Measurements from ENCODE around the gene ASPSCR1. TPM values are rescaled to one million over a fixed set of nuclear protein-coding genes. Genes with fewer than 3 reads are reported as not detected.
A peak's percentile ranks its signal among the peaks of the same experiment; 100 is the strongest.

ASPSCR1 gene
- total RNA-seq, 3 donors from 2014 or later, result 15.4 to 31.8 (median 17.9) TPM

DNA sequence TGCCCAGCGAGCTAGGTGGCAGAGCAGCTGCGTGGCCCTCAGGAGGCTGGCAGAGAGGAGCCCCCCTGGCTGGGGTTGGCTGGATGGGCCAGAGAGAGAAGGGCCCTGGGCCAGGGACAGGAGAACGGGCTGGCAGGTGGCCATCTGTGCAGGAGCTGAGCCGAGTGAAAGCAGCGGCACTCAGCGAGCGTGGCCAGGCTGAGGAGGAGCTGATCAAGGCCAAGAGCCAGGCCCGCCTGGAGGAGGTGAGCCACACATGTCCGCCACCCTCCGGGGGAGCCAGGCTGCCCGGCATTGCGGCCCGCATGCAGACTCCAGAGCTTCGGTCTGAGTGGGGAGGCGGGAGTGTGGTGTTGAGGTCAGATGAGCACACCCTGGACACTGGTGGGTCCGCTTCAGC is 52.0 kb downstream of the ASPSCR1 start:
- intact Hi-C loops (cut with DNase I; ENCODE audit: low total_unique reads), result no loop called here

GRCh38 chr17:82029990-82030469 is 52.6 kb downstream of the ASPSCR1 start:
- H3K36me3 ChIP-seq, result no peaks in the 10 kb centered on the region
- H3K27ac ChIP-seq, result no peak overlapping the region
- H3K4me1 ChIP-seq, result peaks cover 4 to 5% of the 10 kb centered on the region in 2 donors
- no peak for DNase-seq (ENCODE audit: low spot score in 2 of 2)
- no peak for TF ChIP-seq POLR2A (IDR thresholded peaks at IDR 0.05)
- no peak for TF ChIP-seq POLR2AphosphoS5 (IDR thresholded peaks at IDR 0.05)
- TF ChIP-seq, protein P1, sequence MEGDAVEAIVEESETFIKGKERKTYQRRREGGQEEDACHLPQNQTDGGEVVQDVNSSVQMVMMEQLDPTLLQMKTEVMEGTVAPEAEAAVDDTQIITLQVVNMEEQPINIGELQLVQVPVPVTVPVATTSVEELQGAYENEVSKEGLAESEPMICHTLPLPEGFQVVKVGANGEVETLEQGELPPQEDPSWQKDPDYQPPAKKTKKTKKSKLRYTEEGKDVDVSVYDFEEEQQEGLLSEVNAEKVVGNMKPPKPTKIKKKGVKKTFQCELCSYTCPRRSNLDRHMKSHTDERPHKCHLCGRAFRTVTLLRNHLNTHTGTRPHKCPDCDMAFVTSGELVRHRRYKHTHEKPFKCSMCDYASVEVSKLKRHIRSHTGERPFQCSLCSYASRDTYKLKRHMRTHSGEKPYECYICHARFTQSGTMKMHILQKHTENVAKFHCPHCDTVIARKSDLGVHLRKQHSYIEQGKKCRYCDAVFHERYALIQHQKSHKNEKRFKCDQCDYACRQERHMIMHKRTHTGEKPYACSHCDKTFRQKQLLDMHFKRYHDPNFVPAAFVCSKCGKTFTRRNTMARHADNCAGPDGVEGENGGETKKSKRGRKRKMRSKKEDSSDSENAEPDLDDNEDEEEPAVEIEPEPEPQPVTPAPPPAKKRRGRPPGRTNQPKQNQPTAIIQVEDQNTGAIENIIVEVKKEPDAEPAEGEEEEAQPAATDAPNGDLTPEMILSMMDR (IDR thresholded peaks at IDR 0.05), result no peak
- intact Hi-C loops (cut with DNase I; ENCODE audit: low total_unique reads), result loop anchor here (5.0 to 10.0 kb wide), 2 partner anchors 55 to 122 kb away; no protein-coding TSS in a partner anchor
- no peaks in the 10 kb centered on the region for H3K27me3 ChIP-seq
- no peaks in the 10 kb centered on the region for H3K9me3 ChIP-seq
- peak overlapping the region; percentile 30 to 90 (median 59) for H3K4me3 ChIP-seq

More for the DNA sequence above, 52.0 kb downstream of the ASPSCR1 start:
- peaks cover 5% of the 10 kb centered on the region in 2 donors for H3K4me1 ChIP-seq
- no peaks in the 10 kb centered on the region for H3K36me3 ChIP-seq
- no peaks in the 10 kb centered on the region for H3K9me3 ChIP-seq
- H3K4me3 ChIP-seq, result no peak overlapping the region
- DNase-seq (ENCODE audit: low spot score in 2 of 2), result no peak
- H3K27me3 ChIP-seq, result no peaks in the 10 kb centered on the region
- H3K27ac ChIP-seq, result no peak overlapping the region
- TF ChIP-seq POLR2AphosphoS5 (IDR thresholded peaks at IDR 0.05), result no peak
- TF ChIP-seq POLR2A (IDR thresholded peaks at IDR 0.05), result no peak
- TF ChIP-seq, protein P1 (IDR thresholded peaks at IDR 0.05), result no peak

DNA sequence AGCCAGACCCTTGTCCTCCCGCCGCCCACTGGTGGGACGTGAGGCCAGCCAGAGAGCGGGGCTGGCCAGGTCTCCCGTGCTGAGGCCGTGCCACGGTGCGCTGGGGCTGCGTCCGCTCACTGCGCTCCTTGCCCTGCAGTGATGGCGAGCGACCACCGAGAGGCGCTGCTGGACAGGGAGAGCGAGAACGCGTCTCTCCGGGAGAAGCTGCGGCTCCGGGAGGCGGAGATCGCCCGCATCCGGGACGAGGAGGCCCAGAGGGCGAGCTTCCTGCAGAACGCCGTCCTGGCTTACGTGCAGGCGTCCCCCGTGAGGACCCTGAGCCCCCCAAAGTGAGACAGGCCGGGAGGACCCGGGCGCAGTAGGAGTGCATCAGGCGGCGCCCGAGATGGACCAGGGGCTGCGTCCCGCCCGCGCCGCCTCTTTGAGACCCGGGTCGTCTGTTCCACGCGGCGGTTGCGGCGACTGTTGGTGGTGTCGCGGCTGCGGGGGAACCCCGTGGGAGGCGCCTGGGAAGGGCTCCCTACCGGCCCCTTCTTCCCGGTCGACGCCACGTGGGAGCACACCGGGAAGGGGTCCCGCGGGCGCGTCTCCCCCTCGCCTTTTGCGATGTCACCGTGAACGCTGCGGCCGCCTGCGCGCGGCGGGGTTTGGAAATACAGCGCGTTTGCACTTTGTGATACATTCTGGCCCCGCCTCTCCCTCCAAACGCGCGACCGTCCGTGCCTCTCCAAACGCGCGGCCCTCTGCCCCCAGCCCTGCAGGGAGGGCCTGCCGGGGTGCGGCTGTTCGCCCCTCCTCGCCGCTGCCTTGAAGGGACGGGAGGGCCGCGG is 53.3 kb downstream of the ASPSCR1 start:
- H3K4me3 ChIP-seq, result peak overlapping the region; percentile 30 to 90 (median 59)
- H3K9me3 ChIP-seq, result no peaks in the 10 kb centered on the region
- no peaks in the 10 kb centered on the region for H3K36me3 ChIP-seq
- DNase-seq (ENCODE audit: low spot score in 2 of 2), result peak; percentile 78 to 89
- no peaks in the 10 kb centered on the region for H3K27me3 ChIP-seq
- H3K4me1 ChIP-seq, result peaks cover 4 to 5% of the 10 kb centered on the region in 2 donors
- intact Hi-C loops (cut with DNase I; ENCODE audit: low total_unique reads), result loop anchor here (5.0 to 10.0 kb wide), 2 partner anchors 54 to 122 kb away; no protein-coding TSS in a partner anchor
- peak overlapping the region; percentile 61 to 83 for H3K27ac ChIP-seq
- TF ChIP-seq POLR2AphosphoS5 (IDR thresholded peaks at IDR 0.05) (peak in 2 of 3 donors; percentile 52 to 56), POLR2A (IDR thresholded peaks at IDR 0.05) (no peak)
- TF ChIP-seq, protein P1 (IDR thresholded peaks at IDR 0.05), result peak; percentile 83 to 97 (median 97)

DNA sequence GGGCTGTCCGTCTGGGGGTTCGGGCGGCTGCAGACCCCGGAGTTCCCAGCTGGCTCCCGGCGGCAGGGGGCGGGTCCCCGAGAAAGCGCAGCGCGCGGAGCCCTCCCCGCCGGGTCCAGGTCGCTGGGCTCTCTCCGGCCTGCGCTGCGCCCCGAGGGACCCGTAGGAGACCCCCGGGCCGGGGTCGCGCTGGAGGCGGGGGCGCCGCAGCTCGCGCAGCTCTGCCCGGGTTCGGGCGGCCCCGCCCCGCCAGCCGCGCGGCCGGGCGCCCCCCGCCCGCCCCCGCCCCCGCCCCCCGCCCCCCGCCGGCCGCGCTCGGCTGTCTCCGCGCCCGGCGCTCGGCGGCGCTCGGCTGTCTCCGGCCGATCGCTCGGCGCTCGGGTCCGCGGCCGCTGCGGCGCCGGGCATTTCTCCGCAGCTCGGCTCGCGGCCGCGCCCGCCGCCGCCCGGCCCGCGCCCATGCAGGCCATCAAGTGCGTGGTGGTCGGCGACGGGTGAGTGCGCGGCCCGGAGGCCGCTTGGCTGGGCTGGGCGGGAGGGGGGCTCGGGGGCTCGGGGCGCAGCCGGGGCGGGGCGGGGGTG is 54.0 kb downstream of the ASPSCR1 start, which contains the start of gene RAC3:
RAC3 (plus strand) TSS at position 376 of the 582 bp plus-strand sequence; CDS start at position 460, 84 bp downstream.
- H3K4me1 ChIP-seq, result peaks cover 5 to 7% of the 10 kb centered on the region in 2 donors
- TF ChIP-seq POLR2A (IDR thresholded peaks at IDR 0.05), result no peak
- no peak for TF ChIP-seq POLR2AphosphoS5 (IDR thresholded peaks at IDR 0.05)
- TF ChIP-seq, protein P1 (IDR thresholded peaks at IDR 0.05), result no peak
- no peaks in the 10 kb centered on the region for H3K9me3 ChIP-seq
- peak within 1 kb of the TSS; percentile 30 to 90 (median 59) for H3K4me3 ChIP-seq
- H3K27ac ChIP-seq, result peak within 1 kb of the TSS; percentile 61 to 83
- H3K27me3 ChIP-seq, result no peaks in the 10 kb centered on the region
- no peaks in the 10 kb centered on the region for H3K36me3 ChIP-seq
- intact Hi-C loops (cut with DNase I; ENCODE audit: low total_unique reads), result loop anchor here (5.0 to 10.0 kb wide), 2 partner anchors 53 to 121 kb away; no protein-coding TSS in a partner anchor
- DNase-seq (ENCODE audit: low spot score in 2 of 2), result no peak
